Vagina (tissue), 2 donors: ENCODE measurements around the gene CTU2. TPM values are rescaled to one million over a fixed set of nuclear protein-coding genes. Genes with fewer than 3 reads are reported as not detected.

Experiments
- DNase-seq, 2 donors: peaks; one replicate each; pipeline ENCODE4 v3.0.0-alpha.2; 2017; ENCODE audit errors: extremely low spot score in 2 of 2
- H3K27ac ChIP-seq: fragments of 200-600 bp; sonication (generic); one replicate; pipeline ENCODE4 v1.5.1; 2019
- H3K27me3 ChIP-seq: fragments of 200-600 bp; sonication (generic); one replicate; pipeline ENCODE4 v1.5.1; 2019
- H3K36me3 ChIP-seq, 2 donors: fragments of 200-600 bp; sonication (generic); one replicate each; pipeline ENCODE4 v1.5.1; 2017 to 2019
- H3K4me1 ChIP-seq: fragments of 200-600 bp; sonication (generic); one replicate; pipeline ENCODE4 v1.5.1; 2019
- H3K4me3 ChIP-seq, 2 donors: fragments of 200-600 bp; sonication (generic); 1 replicate in 1 of 2; 2 replicates in 1 of 2; pipeline ENCODE4 v1.5.1; 2016 to 2019
- H3K9me3 ChIP-seq: fragments of 200-600 bp; sonication (generic); one replicate; pipeline ENCODE4 v1.5.1; 2019
- CTCF ChIP-seq, 3 experiments: fragments of 450-650 bp in 2 of 3; fragments of 200-600 bp in 1 of 3; sonication (generic) in 1 of 3; IDR thresholded peaks; one replicate each; pipeline ENCODE4 v1.5.1; 2017 to 2019; ENCODE audit warnings: antibody characterized with exemption in 3 of 3, mild to moderate bottlenecking in 2 of 3, moderate library complexity in 2 of 3
- POLR2A ChIP-seq, 2 donors: fragments of 450-650 bp; IDR thresholded peaks; one replicate each; pipeline ENCODE4 v1.6.1; 2017; ENCODE audit warnings: antibody characterized with exemption in 2 of 2, mild to moderate bottlenecking in 2 of 2, moderate library complexity in 2 of 2
- POLR2AphosphoS5 ChIP-seq, 2 donors: sonication (generic); formaldehyde crosslinking; IDR thresholded peaks; one replicate each; pipeline ENCODE4 v1.9.0; 2017; ENCODE audit warnings: antibody characterized with exemption in 2 of 2, mild to moderate bottlenecking in 2 of 2, low read depth in 1 of 2; ENCODE audit not compliant: insufficient read depth in 1 of 2
- intact Hi-C: fragments of 100-400 bp; cut with DNase I; formaldehyde crosslinking; loops from one replicate; pipeline ENCODE4 v1.15.1; 2023
- total RNA-seq: library from RNA; depleted of rRNA; stranded (reverse); fragments of >200 nt; gene quantifications from one replicate; pipeline ENCODE4 v1.2.3, GENCODE V29; 2016

The CTU2 gene
- total RNA-seq, 1 donor from 2014 or later, result 7.9 TPM

GRCh38 chr16:88711750-88712340 is 5.5 kb downstream of the CTU2 start:
- intact Hi-C loops, result no loop called here
- H3K36me3 ChIP-seq, result peaks cover 0 to 31% of the 10 kb centered on the region in 2 donors
- no peak overlapping the region for H3K4me3 ChIP-seq
- peaks cover 9% of the 10 kb centered on the region for H3K4me1 ChIP-seq
- no peaks in the 10 kb centered on the region for H3K27me3 ChIP-seq
- no peaks in the 10 kb centered on the region for H3K9me3 ChIP-seq
- DNase-seq, result no peak
- TF ChIP-seq POLR2AphosphoS5 (IDR thresholded peaks at IDR 0.05; ENCODE audit: insufficient read depth in 1 of 2, low read depth in 1 of 2) (no peak), POLR2A (IDR thresholded peaks at IDR 0.05) (no peak), CTCF (IDR thresholded peaks at IDR 0.05) (no peak)
- H3K27ac ChIP-seq, result no peak overlapping the region

- Histone ChIP-seq H3K27ac (no peak overlapping the region), H3K27me3 (no peaks in the 10 kb centered on the region), H3K4me1 (peaks cover 3% of the 10 kb centered on the region), H3K36me3 (peaks cover 0 to 37% of the 10 kb centered on the region in 2 donors), H3K4me3 (no peak overlapping the region), H3K9me3 (no peaks in the 10 kb centered on the region)
- intact Hi-C loops, result no loop called here
- no peak for DNase-seq
- TF ChIP-seq POLR2AphosphoS5 (IDR thresholded peaks at IDR 0.05; ENCODE audit: insufficient read depth in 1 of 2, low read depth in 1 of 2) (no peak), POLR2A (IDR thresholded peaks at IDR 0.05) (no peak), CTCF (IDR thresholded peaks at IDR 0.05) (no peak)
Measured at GRCh38 chr16:88712362-88712979, 6.2 kb downstream of the CTU2 start.

- intact Hi-C loops, result no loop called here
- Histone ChIP-seq H3K36me3 (peaks cover 0 to 37% of the 10 kb centered on the region in 2 donors), H3K4me1 (no peaks in the 10 kb centered on the region), H3K4me3 (no peak overlapping the region), H3K9me3 (no peaks in the 10 kb centered on the region), H3K27me3 (no peaks in the 10 kb centered on the region), H3K27ac (no peak overlapping the region)
- TF ChIP-seq POLR2AphosphoS5 (IDR thresholded peaks at IDR 0.05; ENCODE audit: insufficient read depth in 1 of 2, low read depth in 1 of 2) (no peak), POLR2A (IDR thresholded peaks at IDR 0.05) (no peak), CTCF (IDR thresholded peaks at IDR 0.05) (no peak)
- no peak for DNase-seq
Measured at GRCh38 chr16:88713054-88713453, 6.8 kb downstream of the CTU2 start.

- Histone ChIP-seq H3K4me1 (no peaks in the 10 kb centered on the region), H3K4me3 (no peak overlapping the region), H3K36me3 (peaks cover 0 to 43% of the 10 kb centered on the region in 2 donors), H3K27me3 (no peaks in the 10 kb centered on the region), H3K27ac (no peak overlapping the region), H3K9me3 (no peaks in the 10 kb centered on the region)
- intact Hi-C loops, result no loop called here
- no peak for TF ChIP-seq CTCF (IDR thresholded peaks at IDR 0.05)
- TF ChIP-seq POLR2AphosphoS5 (IDR thresholded peaks at IDR 0.05; ENCODE audit: insufficient read depth in 1 of 2, low read depth in 1 of 2), result no peak
- no peak for TF ChIP-seq POLR2A (IDR thresholded peaks at IDR 0.05)
- no peak for DNase-seq
Measured at GRCh38 chr16:88713568-88714419, 7.5 kb downstream of the CTU2 start.
